A549 (cell line): ENCODE measurements around the gene SMIM9.

Experiments used
- CEBPB ChIP-seq, 2 experiments: fragments of >200 bp in 1 of 2; sonication (Bioruptor Twin) in 1 of 2; formaldehyde crosslinking in 1 of 2; IDR thresholded peaks; 2 replicates each; pipeline ENCODE4 v1.6.1; 2012 to 2016
- CTCF ChIP-seq: fragments of >200 bp; sonication (Bioruptor Twin); formaldehyde crosslinking; IDR thresholded peaks from 3 replicates; pipeline ENCODE4 v1.5.1; 2016
- ESRRA ChIP-seq: fragments of 150-350 bp; IDR thresholded peaks from 2 replicates; pipeline ENCODE4 v1.6.1; 2014; ENCODE audit warnings: mild to moderate bottlenecking, low read length, borderline replicate concordance
- HES2 ChIP-seq: fragments of >200 bp; sonication (Bioruptor Twin); formaldehyde crosslinking; IDR thresholded peaks from 2 replicates; pipeline ENCODE4 v1.6.1; 2016
- HOXA7 ChIP-seq: fragments of 250-450 bp; sonication (Bioruptor Pico); IDR thresholded peaks from 2 replicates; pipeline ENCODE4 v1.5.0; 2020; ENCODE audit warnings: mild to moderate bottlenecking, moderate library complexity
- MAFK ChIP-seq: fragments of 450-650 bp; IDR thresholded peaks from 2 replicates; pipeline ENCODE4 v1.6.1; 2014; ENCODE audit not compliant: partially characterized antibody
- MAX ChIP-seq: IDR thresholded peaks from 2 replicates; pipeline ENCODE4 v1.6.1; 2012
- NPAS2 ChIP-seq: fragments of 250-450 bp; sonication (Bioruptor Pico); IDR thresholded peaks from 2 replicates; pipeline ENCODE4 v1.8.0; 2022; ENCODE audit warnings: mild to moderate bottlenecking, moderate library complexity, borderline replicate concordance
- PHF8 ChIP-seq: fragments of 200-600 bp; sonication (generic); IDR thresholded peaks from 2 replicates; pipeline ENCODE4 v1.6.1; 2016; ENCODE audit warnings: low read depth, mild to moderate bottlenecking, antibody characterized with exemption, moderate library complexity, borderline replicate concordance
- RAD21 ChIP-seq, 2 experiments: fragments of >200 bp in 1 of 2; sonication (Bioruptor Twin) in 1 of 2; formaldehyde crosslinking in 1 of 2; IDR thresholded peaks in 1 of 2; conservative IDR thresholded peaks in 1 of 2; 2 replicates in 1 of 2; 3 replicates in 1 of 2; pipeline ENCODE4 v1.6.1; 2012 to 2018; ENCODE audit warnings: inconsistent platforms in 1 of 2
- REST ChIP-seq: fragments of 200-600 bp; sonication (generic); IDR thresholded peaks from 2 replicates; pipeline ENCODE4 v1.6.1; 2016; ENCODE audit warnings: antibody characterized with exemption, mild to moderate bottlenecking, moderate library complexity
- TP53 ChIP-seq: fragments of 250-450 bp; sonication (Bioruptor Pico); IDR thresholded peaks from 2 replicates; pipeline ENCODE4 v1.5.0; 2021; ENCODE audit warnings: mild to moderate bottlenecking, moderate library complexity

- TF ChIP-seq CEBPB (IDR thresholded peaks at IDR 0.05) (no peak), MAFK (no peak), CTCF (no peak), PHF8 (no peak), RAD21 (conservative IDR thresholded peaks at IDR 0.05 in 1 of 2, IDR thresholded peaks at IDR 0.05 in 1 of 2) (no peak), MAX (no peak), HOXA7 (CRISPR knock-in tag) (no peak), NPAS2 (CRISPR knock-in tag) (no peak), REST (no peak), HES2 (no peak), TP53 (CRISPR knock-in tag) (no peak), ESRRA (no peak)
Measured at GRCh38 chrX:154812341-154813101, 21.9 kb downstream of the SMIM9 start.
